Tibial artery (tissue), 4 donors: ENCODE measurements around the gene FARS2.

Experiments used
- DNase-seq, 2 donors: peaks; one replicate each; pipeline ENCODE4 v3.0.0-alpha.2; 2019
- H3K27ac ChIP-seq, 2 donors: fragments of 200-600 bp; sonication (generic) in 1 of 2; 1 replicate in 1 of 2; 2 replicates in 1 of 2; pipeline ENCODE4 v1.5.1; 2018 to 2019; ENCODE audit warnings: mild to moderate bottlenecking in 1 of 2
- H3K27me3 ChIP-seq, 2 donors: fragments of 200-600 bp; sonication (generic) in 1 of 2; one replicate each; pipeline versions ENCODE4 v1.5.1 to v1.6.0; 2016 to 2019
- H3K36me3 ChIP-seq, 3 donors: fragments of 200-600 bp; sonication (generic) in 2 of 3; one replicate each; pipeline ENCODE4 v1.5.1; 2016 to 2019; ENCODE audit warnings: mild to moderate bottlenecking in 2 of 3
- H3K4me1 ChIP-seq, 4 donors: fragments of 200-600 bp; sonication (generic) in 2 of 4; 1 replicate in 3 of 4; 2 replicates in 1 of 4; pipeline ENCODE4 v1.5.1; 2016 to 2019
- H3K4me3 ChIP-seq, 2 donors: fragments of 200-600 bp; sonication (generic) in 1 of 2; 1 replicate in 1 of 2; 2 replicates in 1 of 2; pipeline ENCODE4 v1.5.1; 2018 to 2019; ENCODE audit warnings: mild to moderate bottlenecking in 2 of 2
- H3K9me3 ChIP-seq, 3 donors: fragments of 200-600 bp; sonication (generic) in 1 of 3; one replicate each; pipeline ENCODE4 v1.5.1; 2016 to 2019
- intact Hi-C: fragments of 100-400 bp; cut with DNase I; formaldehyde crosslinking; loops from one replicate; pipeline ENCODE4 v1.15.0; 2023; ENCODE audit warnings: low total_unique reads
- TF ChIP-seq, protein P1 (sequence below), 2 experiments: fragments of 200-600 bp in 1 of 2; fragments of 450-650 bp in 1 of 2; IDR thresholded peaks; one replicate each; pipeline ENCODE4 v1.5.1; 2017 to 2019; ENCODE audit warnings: antibody characterized with exemption in 2 of 2, mild to moderate bottlenecking in 1 of 2, moderate library complexity in 1 of 2

Gene FARS2

GRCh38 chr6:5399391-5399790 lies 138.1 kb downstream of the FARS2 start:
- Histone ChIP-seq H3K9me3 (peaks cover 0 to 7% (median 0%) of the 10 kb centered on the region in 3 donors), H3K4me3 (no peak overlapping the region), H3K27me3 (no peaks in the 10 kb centered on the region), H3K4me1 (no peaks in the 10 kb centered on the region), H3K27ac (no peak overlapping the region), H3K36me3 (no peaks in the 10 kb centered on the region)
- intact Hi-C loops, result no loop called here
- TF ChIP-seq, protein P1, sequence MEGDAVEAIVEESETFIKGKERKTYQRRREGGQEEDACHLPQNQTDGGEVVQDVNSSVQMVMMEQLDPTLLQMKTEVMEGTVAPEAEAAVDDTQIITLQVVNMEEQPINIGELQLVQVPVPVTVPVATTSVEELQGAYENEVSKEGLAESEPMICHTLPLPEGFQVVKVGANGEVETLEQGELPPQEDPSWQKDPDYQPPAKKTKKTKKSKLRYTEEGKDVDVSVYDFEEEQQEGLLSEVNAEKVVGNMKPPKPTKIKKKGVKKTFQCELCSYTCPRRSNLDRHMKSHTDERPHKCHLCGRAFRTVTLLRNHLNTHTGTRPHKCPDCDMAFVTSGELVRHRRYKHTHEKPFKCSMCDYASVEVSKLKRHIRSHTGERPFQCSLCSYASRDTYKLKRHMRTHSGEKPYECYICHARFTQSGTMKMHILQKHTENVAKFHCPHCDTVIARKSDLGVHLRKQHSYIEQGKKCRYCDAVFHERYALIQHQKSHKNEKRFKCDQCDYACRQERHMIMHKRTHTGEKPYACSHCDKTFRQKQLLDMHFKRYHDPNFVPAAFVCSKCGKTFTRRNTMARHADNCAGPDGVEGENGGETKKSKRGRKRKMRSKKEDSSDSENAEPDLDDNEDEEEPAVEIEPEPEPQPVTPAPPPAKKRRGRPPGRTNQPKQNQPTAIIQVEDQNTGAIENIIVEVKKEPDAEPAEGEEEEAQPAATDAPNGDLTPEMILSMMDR (IDR thresholded peaks at IDR 0.05), result no peak
- no peak for DNase-seq

DNA sequence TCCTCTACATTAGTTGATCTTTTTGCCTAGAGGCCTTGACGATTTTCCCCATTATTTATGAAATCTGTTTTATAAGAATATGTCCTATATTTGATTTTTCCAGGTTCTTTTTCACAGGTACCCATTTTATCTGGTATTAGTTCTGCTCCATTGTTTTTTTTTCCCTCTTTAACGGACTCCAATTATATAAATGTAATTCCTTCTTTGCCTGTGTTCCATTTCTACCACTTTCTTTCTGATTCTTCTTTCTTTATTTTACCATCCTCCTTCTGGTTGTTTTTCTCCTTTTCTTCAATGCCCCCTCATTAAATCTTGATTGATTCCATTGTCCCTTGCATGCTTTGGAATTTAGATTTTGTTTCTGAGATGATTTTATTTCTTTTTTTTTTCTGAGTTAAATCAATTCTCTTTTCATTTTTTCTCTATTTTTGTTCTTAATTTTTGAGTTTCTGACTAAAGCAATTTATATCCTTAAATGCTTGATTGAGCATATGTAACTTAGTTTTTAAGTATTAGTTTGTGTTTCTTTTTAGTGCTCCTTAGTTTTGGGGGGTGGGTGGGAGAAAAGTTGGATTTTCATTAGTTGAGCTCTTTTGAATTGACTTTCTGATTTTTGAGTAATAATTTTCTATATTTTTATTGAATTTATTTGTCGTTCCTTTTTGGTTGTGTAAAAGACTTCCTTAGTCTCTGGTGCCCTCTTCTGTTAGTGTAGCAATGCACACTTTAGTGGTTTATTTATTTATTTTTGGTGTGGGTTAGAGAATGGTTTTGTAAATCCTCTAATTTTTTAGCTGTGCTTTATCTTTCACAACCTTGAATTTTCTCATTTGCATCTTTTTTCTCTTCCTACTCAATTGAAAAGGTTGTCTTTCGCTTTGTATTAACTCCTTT lies 140.8 kb downstream of the FARS2 start:
- peaks cover 0 to 4% (median 0%) of the 10 kb centered on the region in 3 donors for H3K36me3 ChIP-seq
- no peaks in the 10 kb centered on the region for H3K4me1 ChIP-seq
- intact Hi-C loops, result no loop called here
- H3K27me3 ChIP-seq, result no peaks in the 10 kb centered on the region
- no peak for DNase-seq
- H3K27ac ChIP-seq, result no peak overlapping the region
- TF ChIP-seq, protein P1 (IDR thresholded peaks at IDR 0.05), result no peak
- peaks cover 0 to 7% (median 0%) of the 10 kb centered on the region in 3 donors for H3K9me3 ChIP-seq
- H3K4me3 ChIP-seq, result no peak overlapping the region

- intact Hi-C loops, result no loop called here
- no peak for DNase-seq
- Histone ChIP-seq H3K36me3 (peaks cover 0 to 4% (median 1%) of the 10 kb centered on the region in 3 donors), H3K9me3 (peaks cover 0 to 7% (median 0%) of the 10 kb centered on the region in 3 donors), H3K4me1 (no peaks in the 10 kb centered on the region), H3K27me3 (no peaks in the 10 kb centered on the region), H3K27ac (no peak overlapping the region), H3K4me3 (no peak overlapping the region)
- TF ChIP-seq, protein P1 (IDR thresholded peaks at IDR 0.05), result no peak
Measured at GRCh38 chr6:5403076-5403475, 141.8 kb downstream of the FARS2 start.

GRCh38 chr6:5403609-5404008 lies 142.3 kb downstream of the FARS2 start:
- Histone ChIP-seq H3K36me3 (peaks cover 0 to 4% (median 4%) of the 10 kb centered on the region in 3 donors), H3K4me1 (no peaks in the 10 kb centered on the region), H3K27ac (no peak overlapping the region), H3K4me3 (no peak overlapping the region), H3K27me3 (no peaks in the 10 kb centered on the region), H3K9me3 (peaks cover 0 to 7% (median 0%) of the 10 kb centered on the region in 3 donors)
- TF ChIP-seq, protein P1 (IDR thresholded peaks at IDR 0.05), result no peak
- no peak for DNase-seq
- intact Hi-C loops, result no loop called here

DNA sequence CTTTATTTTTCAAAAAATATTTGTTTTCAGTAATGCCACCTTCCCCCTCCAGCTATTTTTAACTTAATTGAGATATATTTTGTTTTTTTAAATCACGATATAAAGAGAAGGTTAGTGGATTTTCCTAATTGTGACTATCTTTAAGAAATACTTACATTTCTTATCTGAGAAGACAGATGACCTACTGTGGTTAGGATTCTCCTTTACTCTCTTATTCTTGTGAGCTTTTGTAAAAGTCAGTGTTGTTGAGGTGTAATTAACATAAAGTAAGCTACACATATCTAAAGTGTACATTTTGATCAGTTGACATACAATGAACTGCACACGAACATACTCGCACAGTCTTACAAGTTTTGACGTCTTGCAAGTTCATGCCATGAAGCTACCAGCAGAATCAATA lies 144.7 kb downstream of the FARS2 start:
- H3K4me3 ChIP-seq, result no peak overlapping the region
- H3K36me3 ChIP-seq, result peaks cover 0 to 4% (median 4%) of the 10 kb centered on the region in 3 donors
- peaks cover 0 to 7% (median 0%) of the 10 kb centered on the region in 3 donors for H3K9me3 ChIP-seq
- TF ChIP-seq, protein P1 (IDR thresholded peaks at IDR 0.05), result no peak
- H3K4me1 ChIP-seq, result peaks cover 0 to under 1% (median 0%) of the 10 kb centered on the region in 4 donors
- DNase-seq, result no peak
- intact Hi-C loops, result no loop called here
- H3K27me3 ChIP-seq, result no peaks in the 10 kb centered on the region
- no peak overlapping the region for H3K27ac ChIP-seq
